NCI-H1092 treated with DMSO at 0.1 percent for 48 hours (cell line): ENCODE results near the gene RAPGEF4.
"Not testable (repeated sequence)": the region's sequence is repeated elsewhere in the genome, so short reads cannot be mapped to it uniquely, and the experiment has no call there.

Experiments
- DNase-seq: peaks from one replicate; lab custom pipeline; 2025; lab: John Stamatoyannopoulos, UW

RAPGEF4 gene

DNA sequence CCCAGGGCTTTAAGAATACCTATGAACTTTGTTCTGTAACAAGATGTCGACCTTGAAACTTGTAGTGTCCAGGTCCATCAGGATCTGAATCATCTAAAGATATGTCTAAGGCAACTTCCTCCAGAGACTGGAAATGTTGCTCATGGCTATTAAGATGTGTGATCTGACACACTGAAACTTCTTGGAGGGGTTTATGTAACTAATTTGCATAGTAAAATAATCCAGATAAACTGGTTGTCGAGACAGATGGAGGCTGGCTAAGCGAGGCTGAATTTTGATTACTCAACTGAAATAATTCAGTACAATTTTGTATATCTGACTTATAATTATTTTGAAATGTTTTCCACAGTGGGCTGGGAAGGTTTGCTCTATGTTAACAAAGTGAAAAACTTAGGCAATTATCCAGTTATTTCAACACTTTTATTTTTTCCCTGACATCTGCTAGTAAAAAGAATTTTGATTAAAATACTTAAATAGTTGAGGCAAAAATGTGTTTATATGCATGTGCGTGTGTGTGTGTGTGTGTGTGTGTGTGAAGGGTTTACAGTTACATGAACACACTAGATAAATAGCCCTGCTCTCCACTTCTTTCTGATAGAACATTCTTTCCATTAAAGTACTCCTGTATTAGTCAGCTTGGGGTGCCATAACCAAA, 328.6 kb downstream of the RAPGEF4 start:
- DNase-seq: no peak

DNA sequence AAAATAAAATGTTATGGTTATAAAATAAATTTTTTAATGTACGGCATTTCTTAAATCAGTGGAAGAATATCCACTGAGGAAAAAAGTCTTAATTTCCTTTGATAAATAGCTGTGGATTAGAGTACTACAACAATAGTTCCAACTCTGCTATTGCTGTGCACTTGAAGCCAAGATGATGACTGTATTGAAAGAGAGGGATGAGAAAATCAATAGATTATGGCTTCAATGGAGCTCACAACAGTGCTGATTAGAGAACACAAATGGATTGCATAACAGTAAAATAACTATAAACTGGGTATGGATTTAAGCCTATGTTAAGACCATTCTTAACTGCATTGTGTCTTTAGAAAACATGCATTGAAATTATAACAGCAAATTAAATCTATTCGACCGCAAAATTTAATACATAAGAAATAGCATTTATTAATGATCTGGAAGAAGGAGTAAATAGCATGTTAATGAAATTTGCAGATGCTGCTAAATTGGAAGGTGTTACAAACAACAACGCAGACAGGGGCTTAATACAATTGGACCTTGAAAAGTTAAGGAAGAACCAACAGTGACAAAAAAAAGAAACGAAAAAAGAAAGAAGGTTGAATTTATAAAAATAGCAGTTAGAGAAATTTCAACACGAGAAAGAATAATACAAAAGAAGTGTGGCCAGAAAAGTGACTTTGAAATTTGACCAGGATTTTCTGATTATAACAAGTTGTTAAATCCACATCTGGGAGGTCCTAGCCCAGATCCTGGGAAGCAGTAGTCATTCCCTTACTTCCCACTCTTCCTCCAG, 331.4 kb downstream of the RAPGEF4 start:
- no peak for DNase-seq

- DNase-seq: peak; percentile 44
These were observed 339.6 kb downstream of the RAPGEF4 start for GRCh38 chr2:173075056-173075780.

GRCh38 chr2:173075781-173076580, 340.3 kb downstream of the RAPGEF4 start, which contains the start of gene MAP3K20:
MAP3K20 (plus strand) TSS chr2:173075846; CDS start chr2:173091032, 15,186 bp downstream.
- peak; percentile 51 for DNase-seq

- DNase-seq: peak; percentile 24
These were observed 341.1 kb downstream of the RAPGEF4 start for GRCh38 chr2:173076581-173077345.

DNA sequence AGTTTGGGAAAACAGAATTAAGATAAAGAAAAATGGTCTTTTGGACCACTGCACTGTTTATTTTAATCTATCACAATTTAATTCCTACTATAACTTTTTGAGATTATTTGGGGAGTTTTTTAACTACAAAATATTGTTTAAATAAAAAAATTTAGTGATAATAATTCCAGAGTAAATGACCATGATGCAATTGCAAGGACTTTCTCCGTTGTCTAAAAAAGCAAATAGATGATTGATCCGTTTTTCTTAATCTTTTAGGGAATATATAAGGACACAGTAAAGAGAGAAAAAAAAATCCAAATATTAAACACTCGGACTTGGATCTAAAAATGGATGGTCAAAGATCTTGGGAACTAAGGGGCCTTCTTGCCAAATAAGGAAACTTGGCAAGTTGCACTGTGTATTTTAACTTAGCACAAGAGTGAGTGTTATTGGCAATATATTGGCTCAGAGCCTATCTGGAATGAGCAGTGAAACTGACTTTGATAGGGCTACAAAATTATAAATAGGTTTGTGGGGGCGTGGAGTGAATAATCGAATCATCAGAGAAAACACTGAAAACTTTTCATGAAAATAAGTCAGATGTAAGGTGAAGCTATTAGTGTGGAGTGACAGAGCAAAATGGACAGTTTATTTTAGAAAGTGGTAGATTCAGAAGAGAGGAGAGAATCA, 342.0 kb downstream of the RAPGEF4 start:
- DNase-seq: no peak

DNA sequence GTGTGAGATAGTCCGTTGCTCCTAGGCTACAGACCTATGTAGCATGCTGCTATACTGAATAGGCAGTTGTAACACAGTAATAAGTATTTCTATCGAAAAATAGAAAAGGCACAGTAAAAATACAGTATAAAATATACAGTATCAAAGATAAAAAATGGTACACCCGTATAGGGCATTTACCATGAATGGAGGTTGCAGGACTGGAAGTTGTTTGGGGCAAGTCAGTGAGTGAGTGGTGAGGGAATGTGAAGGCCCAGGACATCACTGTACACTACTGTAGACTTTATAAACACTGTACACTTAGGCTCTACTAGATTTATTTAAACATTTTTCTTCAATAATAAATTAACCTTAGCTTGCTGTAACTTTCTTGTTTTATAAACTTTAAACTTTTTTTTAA, 343.5 kb downstream of the RAPGEF4 start:
- no peak for DNase-seq

GRCh38 chr2:173079973-173080860, 344.6 kb downstream of the RAPGEF4 start:
- no peak for DNase-seq

GRCh38 chr2:173086518-173087213, 351.0 kb downstream of the RAPGEF4 start:
- DNase-seq: no peak

DNA sequence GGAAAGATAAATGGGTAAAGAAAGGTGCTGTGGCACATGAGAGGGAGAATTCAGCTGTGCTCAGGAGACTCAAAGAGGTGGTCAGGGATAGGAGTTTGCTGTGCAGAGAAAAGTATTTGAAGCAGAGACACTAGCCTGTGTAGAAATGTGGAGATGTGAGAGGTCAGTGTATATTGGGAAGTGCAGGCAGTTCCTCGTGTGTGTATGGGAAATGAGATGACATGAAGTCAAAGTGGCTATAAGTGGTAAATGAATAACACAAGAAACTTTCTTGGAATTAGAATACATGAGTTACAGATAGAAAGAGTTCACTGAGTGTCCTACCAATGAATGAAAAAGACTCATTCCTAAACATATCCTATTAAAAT, 351.6 kb downstream of the RAPGEF4 start:
- no peak for DNase-seq

DNA sequence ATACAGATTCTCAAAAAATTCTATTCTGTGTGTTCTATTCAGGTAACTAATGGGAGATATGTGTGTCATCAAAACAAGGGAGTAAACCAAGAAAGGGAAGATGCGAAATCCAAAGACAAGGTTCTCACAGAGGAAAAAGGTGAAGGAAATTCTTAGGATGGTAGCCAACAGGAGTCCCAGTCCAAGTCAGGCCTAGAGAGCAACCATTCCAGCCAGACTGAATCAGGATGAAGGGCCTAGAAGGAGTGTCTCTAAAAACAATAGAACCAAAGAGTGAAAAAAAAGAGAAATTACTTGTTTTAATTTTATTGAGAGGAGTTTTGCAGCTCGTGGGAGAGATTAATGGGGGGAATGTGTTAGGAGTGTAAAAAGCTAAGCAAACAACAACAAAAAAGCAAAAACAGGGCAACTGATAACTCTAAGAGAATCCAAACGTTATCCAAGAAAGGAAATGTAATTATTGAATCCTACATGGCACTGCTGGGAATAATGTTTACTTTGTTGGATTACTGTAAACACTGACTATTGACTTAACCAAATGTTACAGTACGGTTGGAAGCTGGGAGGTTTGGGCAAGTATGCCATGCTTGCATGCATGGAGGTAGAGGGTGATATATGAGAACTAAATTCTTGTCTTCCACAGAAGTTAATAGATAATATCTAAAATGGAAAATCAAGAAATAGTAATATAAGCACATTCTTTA, 352.3 kb downstream of the RAPGEF4 start:
- DNase-seq: no peak

GRCh38 chr2:173090276-173090877, 354.7 kb downstream of the RAPGEF4 start:
- no peak for DNase-seq

- no peak for DNase-seq
These were observed 355.5 kb downstream of the RAPGEF4 start for GRCh38 chr2:173090973-173091660.

GRCh38 chr2:173091910-173092309, 356.3 kb downstream of the RAPGEF4 start:
- DNase-seq: no peak

DNA sequence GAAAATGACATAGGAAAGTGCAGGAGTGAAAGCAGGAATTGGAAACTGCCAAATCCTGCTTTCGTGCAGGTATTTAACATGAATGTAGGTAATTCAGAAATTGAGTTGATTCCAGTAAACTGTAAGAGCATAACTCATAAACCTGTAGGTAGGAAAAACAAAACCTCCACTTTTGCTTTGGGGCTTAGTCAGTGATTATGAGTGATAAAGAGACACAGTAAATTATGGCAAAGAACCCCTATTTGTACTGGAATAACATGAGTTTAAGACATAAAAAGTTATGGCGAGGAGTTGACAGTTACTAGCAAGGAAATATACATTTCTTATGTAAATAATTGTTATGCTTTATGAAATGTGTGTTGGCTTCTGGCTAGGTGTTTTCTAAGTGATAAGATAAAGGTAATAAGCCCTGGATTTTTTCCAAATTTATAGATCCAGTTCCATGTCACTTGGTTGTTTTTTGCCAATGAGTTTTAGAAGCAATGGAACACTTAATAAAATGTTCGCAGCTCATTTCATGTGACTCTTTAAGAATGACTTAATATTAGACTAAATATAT, 357.3 kb downstream of the RAPGEF4 start:
- DNase-seq: no peak

DNA sequence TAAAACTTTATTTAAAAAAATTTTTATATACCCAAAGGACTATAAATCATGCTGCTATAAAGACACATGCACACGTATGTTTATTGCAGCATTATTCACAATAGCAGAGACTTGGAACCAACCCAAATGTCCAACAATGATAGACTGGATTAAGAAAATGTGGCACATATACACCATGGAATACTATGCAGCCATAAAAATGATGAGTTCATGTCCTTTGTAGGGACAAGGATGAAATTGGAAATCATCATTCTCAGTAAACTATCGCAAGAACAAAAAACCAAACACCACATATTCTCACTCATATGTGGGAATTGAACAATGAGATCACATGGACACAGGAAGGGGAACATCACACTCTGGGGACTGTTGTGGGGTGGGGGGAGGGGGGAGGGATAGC, 358.0 kb downstream of the RAPGEF4 start:
- not testable (repeated sequence) for DNase-seq

DNA sequence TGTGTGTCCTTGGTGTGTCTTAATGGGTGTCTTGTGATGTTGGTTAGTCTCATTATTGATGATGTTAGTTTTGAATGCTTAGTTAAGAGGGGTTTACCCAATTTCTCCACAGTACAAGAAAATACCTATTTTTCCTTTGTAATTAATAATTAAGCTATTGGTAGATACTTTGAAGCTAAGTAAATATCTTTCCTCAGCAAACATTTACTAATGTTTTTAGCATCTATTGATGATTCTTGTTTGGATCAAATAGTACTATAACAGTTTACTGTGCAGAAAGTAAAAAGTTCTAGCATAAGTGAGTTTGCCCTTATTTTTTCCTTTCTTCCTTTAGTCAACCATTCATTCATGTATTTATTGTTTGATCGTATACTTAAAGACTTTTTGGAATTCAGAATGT, 359.1 kb downstream of the RAPGEF4 start:
- no peak for DNase-seq
